SU-DHL-6 (cell line): ENCODE results near the gene FMN1.

Experiments
- CTCF ChIP-seq: fragments of 200-600 bp; sonication (generic); IDR thresholded peaks from one replicate; pipeline ENCODE4 v1.5.1; 2017; ENCODE audit warnings: antibody characterized with exemption, mild to moderate bottlenecking, low read length, moderate library complexity; ENCODE audit not compliant: insufficient read depth, poor library complexity, severe bottlenecking
- EZH2phosphoT487 ChIP-seq: fragments of 200-600 bp; sonication (generic), shearing (Covaris generic); conservative IDR thresholded peaks from 2 replicates; pipeline ENCODE4 v1.6.1; 2018; ENCODE audit warnings: mild to moderate bottlenecking, antibody characterized with exemption, low read length, moderate library complexity, mixed read lengths

DNA sequence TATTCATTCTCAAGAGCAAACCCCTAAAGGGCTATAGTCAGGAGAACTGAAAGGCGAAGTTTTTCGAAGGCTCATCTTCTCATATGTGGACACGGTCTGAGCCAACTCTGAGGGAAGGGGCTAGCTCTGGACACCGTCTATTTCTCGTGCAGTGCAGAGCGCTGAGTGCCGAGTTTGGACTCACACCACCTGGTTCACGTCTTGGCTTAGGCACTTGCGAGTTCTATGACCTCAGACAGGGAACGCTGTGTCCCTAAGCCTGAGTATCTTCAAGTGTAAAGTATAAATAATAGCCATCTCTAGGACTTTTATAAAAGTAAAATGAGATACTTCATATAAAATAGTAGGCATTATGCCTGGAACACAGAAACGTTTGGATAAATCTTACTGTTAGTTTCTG is 223.7 kb downstream of the FMN1 start:
- TF ChIP-seq CTCF (no peak), EZH2phosphoT487 (no peak)
